ENCODE measurements around the gene SMNDC1. TPM values are rescaled to one million over a fixed set of nuclear protein-coding genes. Genes with fewer than 3 reads are reported as not detected.

Gene SMNDC1
- total and polyA plus RNA-seq, 2 of the 4 experiments (the other 2 are of a cell fraction), result 3.9 to 15.1 TPM

- Histone ChIP-seq H2BK20ac (ENCODE audit: low read depth, low read length) (no peak overlapping the region), H3K4me3 (ENCODE audit: insufficient read depth, low read depth, low read length) (no peak overlapping the region; the same call in 1 of the 2 replicates), H2BK5ac (ENCODE audit: low read depth, low read length, poor library complexity, severe bottlenecking) (no peak overlapping the region), H3K27me3 (ENCODE audit: control insufficient read depth, insufficient read depth, low read length) (no peaks in the 10 kb centered on the region), H3K27ac (ENCODE audit: insufficient read depth, low read length) (no peak overlapping the region), H3K23ac (ENCODE audit: low read depth, low read length) (no peak overlapping the region), H3K9ac (ENCODE audit: low read depth, low read length) (no peak overlapping the region; the same call in 1 of the 2 replicates), H4K91ac (ENCODE audit: insufficient read depth, low read depth, low read length) (no peak overlapping the region), H2AFZ (replicated peaks; ENCODE audit: low read length, poor library complexity) (no peak overlapping the region), H3K36me3 (ENCODE audit: control insufficient read depth, insufficient read depth, low read length) (no peaks in the 10 kb centered on the region), H3K14ac (replicated peaks; ENCODE audit: low read depth, low read length) (no peak overlapping the region), H3K79me1 (ENCODE audit: low read depth in 1 of 2, low read length in 2 of 2) (no peaks in the 10 kb centered on the region), H3K4me2 (ENCODE audit: low read depth, low read length) (peak overlapping the region; percentile 16; the same call in 1 of the 2 replicates), H3K18ac (ENCODE audit: low read depth, low read length) (no peak overlapping the region), H4K20me1 (ENCODE audit: insufficient read depth, low read length) (no peaks in the 10 kb centered on the region), H2AK9ac (replicated peaks; ENCODE audit: low read depth, low read length, poor library complexity) (no peak overlapping the region), H2BK120ac (ENCODE audit: low read depth, low read length) (no peak overlapping the region), H2BK15ac (ENCODE audit: low read depth, low read length) (no peak overlapping the region), H3K56ac (ENCODE audit: extremely low read depth, insufficient read depth, low read length) (no peak overlapping the region), H3K9me1 (ENCODE audit: insufficient read depth, low read length) (no peaks in the 10 kb centered on the region), H4K5ac (ENCODE audit: low read depth, low read length) (no peak overlapping the region), H3K4ac (ENCODE audit: low read depth, low read length) (no peak overlapping the region), H3K9me3 (ENCODE audit: control insufficient read depth, insufficient read depth, low read length) (no peaks in the 10 kb centered on the region), H2AK5ac (ENCODE audit: low read depth, low read length) (no peak overlapping the region), H4K8ac (ENCODE audit: low read depth in 2 of 2, low read length in 2 of 2) (no peak overlapping the region), H3K4me1 (ENCODE audit: control insufficient read depth, insufficient read depth, low read length) (no peaks in the 10 kb centered on the region; the same call in 1 of the 2 replicates)
- dilution Hi-C loops (cut with HindIII; ENCODE audit: low sequenced_read_pairs, unreplicated experiment) (no loop called here), intact Hi-C loops (cut with micrococcal nuclease) (no loop called here), in situ Hi-C loops (cut with MboI; ENCODE audit: low sequenced_read_pairs) (loop anchor here (5.0 kb wide), 1 partner anchor 387 kb away; no protein-coding TSS in a partner anchor)
- DNase-seq (peak; percentile 25), ATAC-seq (ENCODE audit: low read depth) (no peak)
- no TSS peak for BruUV-seq (replicated peaks)
- POLR2A ChIA-PET (ENCODE audit: unreplicated experiment), result no interaction called here
- TF ChIP-seq RCOR1 (IDR thresholded peaks at IDR 0.05; ENCODE audit: insufficient replicate concordance, low read length) (no peak), NFE2L2 (IDR thresholded peaks at IDR 0.05; ENCODE audit: low read depth, low read length) (no peak), RFX5 (IDR thresholded peaks at IDR 0.05; ENCODE audit: low read depth, low read length) (no peak), POLR2A (IDR thresholded peaks at IDR 0.05; ENCODE audit: low read depth, low read length) (no peak), MAZ (IDR thresholded peaks at IDR 0.05; ENCODE audit: borderline replicate concordance, low read depth, low read length) (no peak), BHLHE40 (IDR thresholded peaks at IDR 0.05; ENCODE audit: low read depth, low read length) (no peak), MAFK (IDR thresholded peaks at IDR 0.05; ENCODE audit: low read depth, low read length) (no peak), FOS (IDR thresholded peaks at IDR 0.05; ENCODE audit: low read depth, low read length) (no peak), ELK1 (IDR thresholded peaks at IDR 0.05; ENCODE audit: borderline replicate concordance, low read depth, low read length) (no peak), SMC3 (IDR thresholded peaks at IDR 0.05; ENCODE audit: low read depth, low read length) (no peak), CEBPB (IDR thresholded peaks at IDR 0.05; ENCODE audit: low read depth, low read length) (no peak), CTCF (conservative IDR thresholded peaks at IDR 0.05; ENCODE audit: low read depth, low read length) (no peak)
- CTCF ChIA-PET, result interaction anchor here (1.7 kb wide), 1 partner anchor 10 kb away, joined by 6 read pairs; no protein-coding TSS in a partner anchor
- no CpG with 5 or more reads among the region's 4 CpGs for WGBS, 2 experiments (ENCODE audit: extremely low coverage in 2 of 2, insufficient read length in 1 of 2)
Measured at GRCh38 chr10:110269374-110270318, 35.1 kb downstream of the SMNDC1 start.
